MM.1S (cell line): ENCODE measurements around the gene BCL2.

Source experiments
- EZH2 ChIP-seq: fragments of 300-600 bp; sonication (generic); optimal IDR thresholded peaks from 2 replicates; pipeline ENCODE3; 2017; ENCODE audit warnings: low read depth, mild to moderate bottlenecking, antibody characterized with exemption, low read length, mixed read lengths
- EZH2phosphoT487 ChIP-seq: fragments of 300-600 bp; sonication (generic); IDR thresholded peaks from 2 replicates; pipeline ENCODE4 v1.6.1; 2018; ENCODE audit warnings: antibody characterized with exemption, low read length
- TF ChIP-seq, protein P1 (sequence below): fragments of 300-600 bp; sonication (generic); IDR thresholded peaks from 2 replicates; pipeline ENCODE4 v1.5.1; 2016; ENCODE audit warnings: antibody characterized with exemption, low read length, mixed read lengths

DNA sequence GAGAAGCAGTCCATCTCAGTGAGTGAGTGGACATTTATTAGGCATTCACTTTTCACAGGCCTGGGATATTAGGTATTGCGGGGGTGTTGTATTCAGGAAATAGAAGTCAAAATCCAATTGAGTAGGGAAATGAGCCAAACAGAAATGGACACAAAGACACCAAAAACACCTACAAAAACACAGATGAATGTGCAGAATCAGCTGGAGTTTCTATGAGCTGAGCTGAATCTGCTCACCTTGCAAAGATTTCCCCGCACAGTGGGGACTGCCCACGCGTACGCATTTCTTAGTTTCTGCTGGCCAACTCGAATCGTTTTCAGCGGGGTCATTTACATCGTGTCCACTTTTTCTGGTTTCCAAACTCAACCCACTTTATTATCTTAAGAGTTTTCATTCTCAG is 160.0 kb downstream of the BCL2 start:
- TF ChIP-seq, protein P1, sequence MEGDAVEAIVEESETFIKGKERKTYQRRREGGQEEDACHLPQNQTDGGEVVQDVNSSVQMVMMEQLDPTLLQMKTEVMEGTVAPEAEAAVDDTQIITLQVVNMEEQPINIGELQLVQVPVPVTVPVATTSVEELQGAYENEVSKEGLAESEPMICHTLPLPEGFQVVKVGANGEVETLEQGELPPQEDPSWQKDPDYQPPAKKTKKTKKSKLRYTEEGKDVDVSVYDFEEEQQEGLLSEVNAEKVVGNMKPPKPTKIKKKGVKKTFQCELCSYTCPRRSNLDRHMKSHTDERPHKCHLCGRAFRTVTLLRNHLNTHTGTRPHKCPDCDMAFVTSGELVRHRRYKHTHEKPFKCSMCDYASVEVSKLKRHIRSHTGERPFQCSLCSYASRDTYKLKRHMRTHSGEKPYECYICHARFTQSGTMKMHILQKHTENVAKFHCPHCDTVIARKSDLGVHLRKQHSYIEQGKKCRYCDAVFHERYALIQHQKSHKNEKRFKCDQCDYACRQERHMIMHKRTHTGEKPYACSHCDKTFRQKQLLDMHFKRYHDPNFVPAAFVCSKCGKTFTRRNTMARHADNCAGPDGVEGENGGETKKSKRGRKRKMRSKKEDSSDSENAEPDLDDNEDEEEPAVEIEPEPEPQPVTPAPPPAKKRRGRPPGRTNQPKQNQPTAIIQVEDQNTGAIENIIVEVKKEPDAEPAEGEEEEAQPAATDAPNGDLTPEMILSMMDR = no peak
- no peak for TF ChIP-seq EZH2
- no peak for TF ChIP-seq EZH2phosphoT487
